K562 (cell line): ENCODE results near the gene DYNLL1. TPM values are rescaled to one million over a fixed set of nuclear protein-coding genes. Genes with fewer than 3 reads are reported as not detected.

Experiments
- ARNT ChIP-seq, 2 experiments: fragments of 450-650 bp; IDR thresholded peaks; 2 replicates each; pipeline ENCODE4 v1.6.1; 2016; ENCODE audit warnings: mild to moderate bottlenecking in 1 of 2
- BCLAF1 ChIP-seq, 2 experiments: fragments of 450-650 bp in 1 of 2; IDR thresholded peaks; 2 replicates each; pipeline ENCODE4 v1.6.1; 2011 to 2017; ENCODE audit warnings: low read depth in 2 of 2, antibody characterized with exemption in 1 of 2, borderline replicate concordance in 1 of 2, low read length in 1 of 2, mild to moderate bottlenecking in 1 of 2, mixed read lengths in 1 of 2; ENCODE audit not compliant: control insufficient read depth in 1 of 2
- CBFB ChIP-seq: sonication (generic); formaldehyde crosslinking; IDR thresholded peaks from 2 replicates; pipeline ENCODE4 v1.4.0; 2020; ENCODE audit warnings: mild to moderate bottlenecking, missing genetic modification reagents
- CBX2 ChIP-seq: fragments of 200-600 bp; sonication (generic); IDR thresholded peaks from one replicate; pipeline ENCODE4 v1.6.1; 2012; ENCODE audit warnings: mild to moderate bottlenecking, low read length, inconsistent platforms; ENCODE audit not compliant: insufficient read depth, poor library complexity, severe bottlenecking
- FOXK2 ChIP-seq, 2 experiments: fragments of 450-650 bp; IDR thresholded peaks in 1 of 2; conservative IDR thresholded peaks in 1 of 2; 2 replicates each; pipeline ENCODE4 v1.6.1; 2016; ENCODE audit warnings: low read depth in 2 of 2, mild to moderate bottlenecking in 1 of 2
- HMG20B ChIP-seq: fragments of 250-450 bp; sonication (Bioruptor Pico); IDR thresholded peaks from 2 replicates; pipeline ENCODE4 v1.5.0; 2021; ENCODE audit warnings: mild to moderate bottlenecking
- KDM5B ChIP-seq: fragments of 200-600 bp; sonication (generic); IDR thresholded peaks from 2 replicates; pipeline ENCODE4 v1.6.1; 2012; ENCODE audit warnings: low read depth, mild to moderate bottlenecking, moderate library complexity, low read length, control low read depth, inconsistent platforms; ENCODE audit not compliant: insufficient replicate concordance
- MAZ ChIP-seq, 2 experiments: fragments of 450-650 bp in 1 of 2; sonication (generic) in 1 of 2; formaldehyde crosslinking; IDR thresholded peaks in 1 of 2; conservative IDR thresholded peaks in 1 of 2; 2 replicates each; pipeline versions ENCODE4 v1.4.0 to v1.5.0; 2020; ENCODE audit warnings: mild to moderate bottlenecking in 1 of 2, missing genetic modification reagents in 1 of 2
- NEUROD1 ChIP-seq: fragments of 150-350 bp; IDR thresholded peaks from 2 replicates; pipeline ENCODE4 v1.6.1; 2014; ENCODE audit warnings: borderline replicate concordance, low read length, low read depth; ENCODE audit not compliant: partially characterized antibody
- NFRKB ChIP-seq: fragments of 450-650 bp; IDR thresholded peaks from 2 replicates; pipeline ENCODE4 v1.6.1; 2016; ENCODE audit warnings: low read depth
- PHF8 ChIP-seq: fragments of 200-600 bp; sonication (generic); IDR thresholded peaks from 2 replicates; pipeline ENCODE4 v1.6.1; 2012; ENCODE audit warnings: mixed run types, mild to moderate bottlenecking, inconsistent platforms, low read length, moderate library complexity, borderline replicate concordance
- RAD51 ChIP-seq: fragments of 450-650 bp; IDR thresholded peaks from 2 replicates; pipeline ENCODE4 v1.7.1; 2016; ENCODE audit warnings: low read depth, mild to moderate bottlenecking, borderline replicate concordance
- RBM39 ChIP-seq: fragments of 200-400 bp; formaldehyde crosslinking; optimal IDR thresholded peaks from 2 replicates; pipeline ENCODE3; 2018; ENCODE audit warnings: low read depth, low read length
- SAFB2 ChIP-seq: fragments of 200-400 bp; formaldehyde crosslinking; IDR thresholded peaks from 2 replicates; pipeline ENCODE4 v1.6.1; 2018; ENCODE audit warnings: borderline replicate concordance, low read length, low read depth, moderate library complexity; ENCODE audit not compliant: severe bottlenecking
- SNAPC5 ChIP-seq: fragments of 250-450 bp; sonication (Bioruptor Pico); IDR thresholded peaks from 2 replicates; pipeline ENCODE4 v1.8.0; 2021; ENCODE audit warnings: moderate library complexity, mild to moderate bottlenecking, inconsistent platforms
- ZNF239 ChIP-seq: fragments of 250-450 bp; sonication (Bioruptor Pico); IDR thresholded peaks from 2 replicates; pipeline ENCODE4 v1.4.0; 2020; ENCODE audit warnings: mild to moderate bottlenecking
- ZNF436 ChIP-seq: fragments of 250-450, 450-650 bp; sonication (Bioruptor Pico); formaldehyde crosslinking; IDR thresholded peaks from 2 replicates; pipeline ENCODE4 v1.7.0; 2020; ENCODE audit warnings: mild to moderate bottlenecking
- polyA plus RNA-seq, 8 experiments: library from polyadenylated mRNA; depleted of rRNA in 4 of 8; stranded (reverse) in 5 of 8; unstranded in 3 of 8; fragments of >200 nt; fragmentation: Nextera tagmentation in 2 of 8; fragmentation: Illumina TruSeq in 1 of 8; extraction: Ambion mirVana in 2 of 8; extraction: Trizol in 1 of 8; gene quantifications; 2 replicates each; pipeline versions ENCODE4 v1.2.1 to v1.2.3, GENCODE V29; 2011 to 2014; ENCODE audit warnings: inconsistent platforms in 1 of 8, missing spikeins in 1 of 8
- total RNA-seq, 7 experiments: library from RNA; depleted of rRNA in 6 of 7; stranded (reverse); fragments of >200 nt in 6 of 7; fragmentation: Illumina TruSeq in 2 of 7; extraction: Trizol in 2 of 7; gene quantifications; 2 replicates each; pipeline versions ENCODE4 v1.2.1 to v1.2.3, GENCODE V29; 2011 to 2021; ENCODE audit warnings: low replicate concordance in 1 of 7
- TF ChIP-seq, protein P1 (sequence below): fragments of 150-350 bp; IDR thresholded peaks from 2 replicates; pipeline ENCODE4 v1.6.1; 2014; ENCODE audit warnings: low read depth, mild to moderate bottlenecking, low read length, borderline replicate concordance
- TF ChIP-seq, protein P2 (sequence below): fragments of 250-450 bp; sonication (Bioruptor Pico); IDR thresholded peaks from 2 replicates; pipeline ENCODE4 v1.8.0; 2021; ENCODE audit warnings: mild to moderate bottlenecking, moderate library complexity

DYNLL1 gene
- total and polyA plus RNA-seq, 9 of the 15 experiments (the other 6 are each of a cell fraction or from before 2014, with no cell fraction given) = 303 to 1,112 (median 468) TPM

DNA sequence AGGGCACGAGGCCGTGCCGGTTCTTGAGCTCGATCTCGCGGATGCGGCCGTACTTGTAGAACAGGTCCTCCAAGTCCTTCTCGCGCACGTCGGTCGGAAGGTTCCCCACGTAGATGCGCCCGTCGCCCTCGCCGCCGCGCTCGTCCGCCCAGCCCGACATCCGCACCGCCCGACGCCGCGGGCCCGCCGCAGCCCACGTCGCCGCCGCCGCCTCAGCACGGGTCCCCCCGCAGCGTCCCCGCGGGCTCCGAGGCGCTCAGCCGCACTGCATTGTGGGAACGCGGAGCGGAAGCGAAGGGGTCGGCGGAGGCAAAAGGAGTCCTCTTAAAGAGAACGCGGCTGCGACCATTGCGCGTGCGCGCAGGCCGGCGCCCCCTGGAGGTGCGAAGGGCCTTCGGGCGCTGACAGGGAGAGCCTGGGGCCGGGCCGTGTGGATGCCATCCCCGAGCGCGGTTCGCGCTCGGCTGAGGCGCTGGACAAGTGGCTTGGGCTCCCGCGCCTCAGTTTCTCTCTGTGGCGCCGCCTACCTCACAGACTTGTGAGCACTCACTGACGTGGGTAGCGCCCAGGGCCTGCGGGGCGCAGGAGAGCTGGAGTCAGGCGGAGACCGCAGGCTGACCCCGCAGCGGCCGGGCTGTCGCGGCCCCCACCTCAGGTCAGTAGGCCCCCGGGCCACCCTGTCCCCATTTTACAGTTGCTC lies 26.3 kb upstream of the DYNLL1 start, which contains the start of gene SRSF9 (continued):
- TF ChIP-seq CBFB (CRISPR knock-in tag) (no peak), NEUROD1 (peak; percentile 66), RBM39 (no peak), CBX2 (no peak), KDM5B (peak; percentile 73), ZNF436 (no peak), BCLAF1 (IDR thresholded peaks at IDR 0.05; ENCODE audit: borderline replicate concordance in 1 of 2, control insufficient read depth in 1 of 2, low read depth in 2 of 2, low read length in 1 of 2) (no peak), FOXK2 (conservative IDR thresholded peaks at IDR 0.05 in 1 of 2, IDR thresholded peaks at IDR 0.05 in 1 of 2; ENCODE audit: low read depth in 2 of 2) (peak in 1 of 2 experiments; percentile 43; a peak in 1 of 4 replicates), HMG20B (CRISPR knock-in tag) (no peak), SNAPC5 (CRISPR knock-in tag) (no peak), ZNF239 (CRISPR knock-in tag) (no peak), PHF8 (peak; percentile 85; the same call in 1 of the 2 replicates), ARNT (IDR thresholded peaks at IDR 0.05) (no peak), RAD51 (no peak), SAFB2 (no peak), NFRKB (no peak), MAZ (CRISPR knock-in tag; conservative IDR thresholded peaks at IDR 0.05 in 1 of 2, IDR thresholded peaks at IDR 0.05 in 1 of 2) (peak in 1 of 2 experiments; percentile 87; a peak in 3 of 4 replicates)
- TF ChIP-seq, protein P1, sequence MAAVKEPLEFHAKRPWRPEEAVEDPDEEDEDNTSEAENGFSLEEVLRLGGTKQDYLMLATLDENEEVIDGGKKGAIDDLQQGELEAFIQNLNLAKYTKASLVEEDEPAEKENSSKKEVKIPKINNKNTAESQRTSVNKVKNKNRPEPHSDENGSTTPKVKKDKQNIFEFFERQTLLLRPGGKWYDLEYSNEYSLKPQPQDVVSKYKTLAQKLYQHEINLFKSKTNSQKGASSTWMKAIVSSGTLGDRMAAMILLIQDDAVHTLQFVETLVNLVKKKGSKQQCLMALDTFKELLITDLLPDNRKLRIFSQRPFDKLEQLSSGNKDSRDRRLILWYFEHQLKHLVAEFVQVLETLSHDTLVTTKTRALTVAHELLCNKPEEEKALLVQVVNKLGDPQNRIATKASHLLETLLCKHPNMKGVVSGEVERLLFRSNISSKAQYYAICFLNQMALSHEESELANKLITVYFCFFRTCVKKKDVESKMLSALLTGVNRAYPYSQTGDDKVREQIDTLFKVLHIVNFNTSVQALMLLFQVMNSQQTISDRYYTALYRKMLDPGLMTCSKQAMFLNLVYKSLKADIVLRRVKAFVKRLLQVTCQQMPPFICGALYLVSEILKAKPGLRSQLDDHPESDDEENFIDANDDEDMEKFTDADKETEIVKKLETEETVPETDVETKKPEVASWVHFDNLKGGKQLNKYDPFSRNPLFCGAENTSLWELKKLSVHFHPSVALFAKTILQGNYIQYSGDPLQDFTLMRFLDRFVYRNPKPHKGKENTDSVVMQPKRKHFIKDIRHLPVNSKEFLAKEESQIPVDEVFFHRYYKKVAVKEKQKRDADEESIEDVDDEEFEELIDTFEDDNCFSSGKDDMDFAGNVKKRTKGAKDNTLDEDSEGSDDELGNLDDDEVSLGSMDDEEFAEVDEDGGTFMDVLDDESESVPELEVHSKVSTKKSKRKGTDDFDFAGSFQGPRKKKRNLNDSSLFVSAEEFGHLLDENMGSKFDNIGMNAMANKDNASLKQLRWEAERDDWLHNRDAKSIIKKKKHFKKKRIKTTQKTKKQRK = no peak
- TF ChIP-seq, protein P2, sequence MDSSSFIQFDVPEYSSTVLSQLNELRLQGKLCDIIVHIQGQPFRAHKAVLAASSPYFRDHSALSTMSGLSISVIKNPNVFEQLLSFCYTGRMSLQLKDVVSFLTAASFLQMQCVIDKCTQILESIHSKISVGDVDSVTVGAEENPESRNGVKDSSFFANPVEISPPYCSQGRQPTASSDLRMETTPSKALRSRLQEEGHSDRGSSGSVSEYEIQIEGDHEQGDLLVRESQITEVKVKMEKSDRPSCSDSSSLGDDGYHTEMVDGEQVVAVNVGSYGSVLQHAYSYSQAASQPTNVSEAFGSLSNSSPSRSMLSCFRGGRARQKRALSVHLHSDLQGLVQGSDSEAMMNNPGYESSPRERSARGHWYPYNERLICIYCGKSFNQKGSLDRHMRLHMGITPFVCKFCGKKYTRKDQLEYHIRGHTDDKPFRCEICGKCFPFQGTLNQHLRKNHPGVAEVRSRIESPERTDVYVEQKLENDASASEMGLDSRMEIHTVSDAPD (CRISPR knock-in tag) = no peak
